Measurements from ENCODE around the gene TUFM.

The TUFM gene

DNA sequence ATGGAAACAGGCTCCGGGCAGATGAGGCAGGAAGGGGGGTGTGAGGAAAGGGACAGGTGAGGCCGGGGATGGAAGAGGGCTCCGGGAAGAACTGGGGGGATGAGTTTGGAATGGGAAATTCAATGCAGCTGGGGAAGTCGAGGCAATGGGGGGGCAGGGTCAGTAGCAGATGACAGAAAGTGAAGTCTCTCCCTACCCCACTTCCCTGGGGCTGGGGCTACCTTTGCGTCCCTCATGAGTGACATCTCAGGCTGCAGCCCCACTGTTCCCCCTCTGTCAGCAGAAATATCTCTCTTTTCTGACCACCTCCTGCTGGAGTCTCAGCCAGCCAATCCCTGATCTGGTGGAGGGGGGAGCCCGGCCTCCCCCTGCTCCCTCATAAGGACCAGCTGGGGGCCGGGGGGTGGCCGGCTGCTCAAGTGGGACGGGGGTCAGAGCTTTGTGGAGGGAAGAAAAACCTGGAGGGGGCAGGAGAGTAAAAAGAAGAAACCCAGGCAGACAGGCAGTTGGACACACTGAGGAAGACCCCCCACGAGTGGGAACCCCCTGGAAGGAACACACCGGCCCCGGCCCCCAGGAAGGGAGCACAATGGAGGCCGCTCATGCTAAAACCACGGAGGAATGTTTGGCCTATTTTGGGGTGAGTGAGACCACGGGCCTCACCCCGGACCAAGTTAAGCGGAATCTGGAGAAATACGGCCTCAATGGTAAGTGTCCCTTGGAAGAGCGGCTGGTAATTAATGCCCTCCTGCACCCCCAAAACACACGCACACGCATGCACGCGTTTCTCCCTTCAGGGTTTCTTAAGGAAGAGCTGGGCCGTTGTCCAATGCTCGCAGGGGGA is 32.2 kb upstream of the TUFM start, which contains the start of gene ATP2A1:
Gene ATP2A1, plus strand, starts transcription at position 406 of the 844 bp plus-strand sequence. Its CDS starts 184 bp downstream, at position 590.
- FAIRE-seq (no peak), DNase-seq (ENCODE audit: insufficient read length, low spot score) (no peak)
- no peak for TF ChIP-seq CTCF (IDR thresholded peaks at IDR 0.05; ENCODE audit: insufficient read depth, missing control alignments)

DNA sequence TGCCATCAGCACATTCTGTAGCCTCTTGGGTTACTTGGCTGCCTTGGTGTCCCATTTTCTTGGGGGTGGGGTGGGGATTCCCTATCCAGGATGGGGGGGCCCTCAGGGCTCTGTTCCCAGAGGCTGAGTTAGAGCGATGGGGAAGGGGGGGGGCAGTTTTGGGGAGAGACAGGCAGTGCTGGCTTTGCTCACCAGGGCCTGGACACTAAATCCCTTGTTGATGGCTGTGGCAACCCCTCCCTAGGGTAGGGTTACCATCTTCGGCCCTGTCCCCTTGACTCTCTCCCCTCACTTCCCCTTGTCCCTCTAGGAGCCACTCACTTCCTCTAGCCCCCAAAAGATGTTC is 31.5 kb upstream of the TUFM start:
- DNase-seq (ENCODE audit: insufficient read length, low spot score) = no peak
- no peak for FAIRE-seq
- no peak for TF ChIP-seq CTCF (IDR thresholded peaks at IDR 0.05; ENCODE audit: insufficient read depth, missing control alignments)

- FAIRE-seq (no peak), DNase-seq (ENCODE audit: insufficient read length, low spot score) (no peak)
- no peak for TF ChIP-seq CTCF (IDR thresholded peaks at IDR 0.05; ENCODE audit: insufficient read depth, missing control alignments)
Measured at GRCh38 chr16:28876973-28877654, 31.0 kb upstream of the TUFM start.

DNA sequence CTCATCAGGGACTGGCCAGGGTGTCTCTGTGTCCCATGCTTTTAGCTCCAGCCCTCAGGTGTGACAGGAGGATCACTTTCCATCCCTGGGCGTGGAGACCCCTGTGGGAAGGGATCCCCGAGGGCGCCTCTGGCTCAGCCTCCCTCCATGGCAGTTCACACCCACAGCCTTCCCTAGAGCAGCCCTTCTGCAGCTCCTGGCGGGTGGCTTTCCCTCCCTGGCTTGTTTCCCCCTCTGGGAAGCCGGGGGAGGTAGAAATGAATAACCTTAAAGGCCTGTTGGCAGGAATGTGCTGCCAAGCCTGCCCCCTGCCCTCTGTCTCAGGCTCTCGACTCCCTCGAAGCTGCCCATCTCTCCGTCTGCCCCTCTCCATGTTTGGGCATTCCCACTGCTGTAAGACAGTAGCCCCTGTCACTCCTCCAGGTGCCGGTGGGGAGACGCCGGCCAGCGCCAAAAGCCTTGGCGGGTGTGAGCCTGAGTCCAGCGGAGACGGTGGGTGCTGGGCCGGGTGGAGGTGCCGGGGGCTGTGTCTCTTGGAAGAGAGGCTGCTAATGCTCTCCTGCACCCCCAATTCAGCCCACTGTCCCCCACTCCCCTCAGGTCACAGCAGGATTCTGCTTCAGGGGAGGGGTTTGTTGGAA is 30.0 kb upstream of the TUFM start:
- DNase-seq (ENCODE audit: insufficient read length, low spot score) (no peak), FAIRE-seq (no peak)
- TF ChIP-seq CTCF (IDR thresholded peaks at IDR 0.05; ENCODE audit: insufficient read depth, missing control alignments) = no peak

GRCh38 chr16:28875134-28876018 is 29.2 kb upstream of the TUFM start:
- TF ChIP-seq CTCF (IDR thresholded peaks at IDR 0.05; ENCODE audit: insufficient read depth, missing control alignments) = peak; percentile 31
- DNase-seq (ENCODE audit: insufficient read length, low spot score) = peak; percentile 79
- no peak for FAIRE-seq

DNA sequence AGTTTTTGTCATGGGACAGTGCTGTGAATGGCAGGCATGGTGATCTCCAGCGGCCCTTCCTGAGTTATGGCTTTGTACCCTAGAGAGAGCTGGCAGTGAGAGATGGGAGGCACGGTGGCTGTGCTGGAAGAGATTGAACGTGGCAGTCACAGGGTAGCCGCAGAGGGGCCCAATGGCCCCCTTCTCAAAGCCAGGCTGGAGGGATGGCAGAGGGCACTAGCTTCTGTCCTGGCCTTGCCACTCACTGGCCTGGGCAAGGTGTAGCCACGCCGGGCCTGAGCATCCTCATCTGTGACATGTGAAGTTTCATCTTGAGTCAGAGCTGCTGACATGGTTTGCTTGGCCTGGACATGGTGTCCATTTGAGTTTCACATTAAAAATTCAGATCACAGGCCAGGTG is 28.3 kb upstream of the TUFM start:
- no peak for TF ChIP-seq CTCF (IDR thresholded peaks at IDR 0.05; ENCODE audit: insufficient read depth, missing control alignments)
- DNase-seq (ENCODE audit: insufficient read length, low spot score) = no peak
- FAIRE-seq = no peak

Measured in D721Med (cell line).